Activated effector memory CD4-positive, alpha-beta T cell treated with anti-CD3 and anti-CD28 coated beads, Interleukin-2, amount 50 U/mL, for 16 hours (primary cell): ENCODE data around the gene NINJ1.

Experiments used
- DNase-seq: peaks from one replicate; pipeline ENCODE4 v3.0.0-alpha.2; 2020

Gene NINJ1

DNA sequence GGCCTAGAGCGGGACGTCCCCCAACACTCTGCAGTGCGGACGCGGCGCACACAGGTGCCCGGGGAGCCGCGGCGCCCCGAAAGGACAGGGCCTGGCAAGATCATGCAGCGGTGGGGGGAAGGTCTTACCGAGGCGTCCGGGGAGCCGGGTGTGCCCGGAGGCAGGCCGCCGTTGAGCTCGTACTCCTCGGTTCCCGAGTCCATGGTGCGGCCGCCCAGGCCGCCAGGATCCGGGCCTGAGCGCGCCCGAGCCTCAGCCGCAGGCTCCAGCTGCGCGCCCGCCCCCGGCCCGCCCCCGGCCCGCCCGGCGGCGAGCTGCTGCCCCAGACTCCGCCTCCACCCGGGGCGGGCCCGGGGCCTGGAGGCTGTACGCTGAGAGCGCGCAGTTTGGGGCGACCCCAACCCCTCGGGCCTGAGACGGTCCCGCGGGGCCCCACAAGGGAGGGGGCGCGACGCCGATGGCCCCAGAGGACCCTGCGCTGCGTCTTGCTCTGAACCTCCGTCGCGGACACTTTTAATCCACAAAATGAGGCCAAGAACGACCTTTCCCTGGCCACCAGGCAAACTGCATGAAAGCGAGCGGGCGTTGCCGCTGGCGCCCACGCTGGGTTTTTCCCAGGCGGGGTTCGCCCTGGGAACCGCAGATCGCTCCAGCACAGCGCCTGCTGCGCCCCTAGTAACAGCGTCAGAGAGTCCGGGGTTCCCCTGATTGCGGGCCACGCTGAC, at the start of gene NINJ1:
Gene NINJ1, minus strand, starts transcription at position 237 of the 725 bp plus-strand sequence. Its CDS starts 34 bp downstream, at position 203.
- DNase-seq = peak; percentile 96

DNA sequence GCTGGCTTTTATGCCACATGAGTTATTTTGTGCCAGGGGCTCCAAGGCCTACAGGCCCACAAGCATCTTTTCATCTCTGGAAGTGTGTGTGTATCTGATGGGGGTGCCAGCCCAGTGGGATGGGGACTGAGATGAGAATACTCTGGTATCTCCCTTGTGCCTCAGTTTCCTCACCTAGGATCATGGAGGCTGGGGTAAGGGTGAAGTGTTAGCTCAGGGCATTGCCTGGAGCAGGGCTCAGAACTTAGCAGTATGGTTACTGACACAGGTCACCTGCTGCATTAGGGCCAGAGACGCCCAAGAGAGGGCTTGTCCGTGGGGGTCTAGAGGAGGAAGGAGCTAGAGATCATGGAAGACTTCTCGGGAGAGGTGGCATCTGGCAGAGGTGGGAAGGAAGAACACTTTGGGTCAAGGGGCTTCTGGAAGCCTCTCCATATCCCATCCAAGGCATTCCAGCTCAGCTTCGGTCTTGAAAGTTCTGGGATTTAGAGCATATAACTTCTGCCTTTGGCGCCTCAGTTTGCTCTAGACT, 49.1 kb upstream of the NINJ1 start:
- no peak for DNase-seq

- DNase-seq = no peak
Observed at GRCh38 chr9:93182572-93182971, 48.5 kb upstream of the NINJ1 start.

GRCh38 chr9:93181672-93182435, 47.8 kb upstream of the NINJ1 start:
- no peak for DNase-seq

GRCh38 chr9:93180938-93181337, 46.9 kb upstream of the NINJ1 start:
- DNase-seq = no peak

DNA sequence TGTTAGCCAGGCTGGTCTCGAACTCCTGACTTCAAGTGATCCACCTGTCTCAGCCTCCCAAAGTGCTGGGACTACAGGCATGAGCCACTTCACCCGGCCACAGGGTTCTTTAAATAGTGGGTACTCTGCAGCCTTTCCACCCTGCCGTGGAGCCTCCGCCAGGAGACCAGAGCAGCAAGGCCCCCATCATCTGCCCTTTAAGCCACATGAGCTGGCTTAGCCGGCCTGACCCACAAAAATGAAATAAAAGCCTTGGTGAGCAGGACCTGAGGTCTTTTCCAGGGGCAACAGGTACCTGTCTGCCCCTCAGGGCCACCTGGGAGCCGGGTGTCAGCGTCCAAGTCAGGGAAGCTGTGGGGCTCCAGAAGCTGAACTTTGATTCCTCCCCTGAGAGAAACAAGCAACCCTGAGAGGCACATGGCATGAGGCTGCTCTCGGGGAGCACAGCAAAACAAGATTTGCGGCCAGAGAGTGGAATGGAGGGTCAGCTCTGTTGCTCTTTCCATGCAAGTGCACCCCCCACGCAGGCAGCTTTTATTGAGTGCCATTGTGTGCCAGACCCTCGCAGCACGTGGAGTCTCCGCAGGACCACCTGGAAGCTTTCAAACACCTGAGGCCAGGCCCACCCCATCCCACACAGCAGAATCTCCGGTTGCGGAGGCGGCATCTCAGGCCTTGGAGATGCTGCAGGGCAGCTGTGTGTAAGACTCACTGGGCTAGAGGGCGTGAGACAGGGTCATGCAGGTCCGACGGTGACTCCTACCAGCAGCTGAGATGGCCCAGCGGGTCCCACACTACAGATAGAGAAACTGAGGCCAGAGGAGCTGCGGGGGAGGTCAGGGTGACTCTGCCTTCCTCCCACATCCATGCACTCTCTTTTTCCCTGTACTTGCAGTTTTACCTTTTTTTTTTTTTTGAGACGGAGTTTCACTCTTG, 45.1 kb upstream of the NINJ1 start:
- DNase-seq = no peak

GRCh38 chr9:93177676-93178075, 43.6 kb upstream of the NINJ1 start:
- no peak for DNase-seq

GRCh38 chr9:93174976-93175375, 40.9 kb upstream of the NINJ1 start:
- no peak for DNase-seq

GRCh38 chr9:93173365-93174051, 39.5 kb upstream of the NINJ1 start:
- no peak for DNase-seq

GRCh38 chr9:93172666-93173364, 38.8 kb upstream of the NINJ1 start:
- DNase-seq = no peak

- no peak for DNase-seq
Observed at GRCh38 chr9:93171261-93171990, 37.4 kb upstream of the NINJ1 start.

- no peak for DNase-seq
Observed at GRCh38 chr9:93170571-93170970, 36.5 kb upstream of the NINJ1 start.

DNA sequence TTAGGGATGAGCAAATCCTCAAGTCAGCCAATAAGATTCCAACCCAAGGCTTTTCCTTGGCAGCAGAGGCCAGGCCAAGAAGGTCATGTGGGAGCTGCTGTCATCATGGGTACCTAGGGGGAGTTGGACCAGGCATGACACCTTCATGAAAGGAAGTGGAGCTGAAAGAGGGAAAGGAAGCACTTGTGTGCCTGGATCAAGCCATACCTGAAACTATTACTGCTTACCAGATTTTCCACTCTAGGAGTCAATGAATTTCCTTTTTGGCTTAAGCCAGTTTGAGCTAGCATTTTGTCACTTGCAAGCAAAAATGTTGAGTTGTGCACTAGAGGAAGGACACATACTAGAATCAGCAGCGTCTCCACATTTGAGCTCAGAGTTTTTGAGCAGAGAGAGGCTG, 35.4 kb upstream of the NINJ1 start:
- DNase-seq = no peak

GRCh38 chr9:93168581-93168980, 34.5 kb upstream of the NINJ1 start:
- no peak for DNase-seq

- DNase-seq = no peak
Observed at GRCh38 chr9:93167838-93168237, 33.8 kb upstream of the NINJ1 start.

DNA sequence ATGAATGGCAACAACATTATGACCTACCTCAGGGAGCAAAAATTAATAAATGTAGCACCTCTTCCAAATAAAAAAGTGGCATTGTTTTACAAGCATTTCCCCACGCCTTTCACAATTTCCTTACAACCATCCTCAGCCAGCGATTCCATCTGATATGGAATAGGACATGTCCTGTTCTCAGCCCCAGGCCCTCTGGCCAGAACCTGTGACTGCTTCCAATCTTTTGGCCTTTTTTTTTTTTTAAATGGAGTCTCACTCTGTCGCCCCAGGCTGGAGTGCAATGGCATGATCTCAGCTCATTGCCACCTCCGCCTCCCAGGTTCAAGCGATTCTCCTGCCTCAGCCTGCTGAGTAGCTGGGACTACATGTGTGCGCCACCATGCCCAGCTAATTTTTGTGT, 33.1 kb upstream of the NINJ1 start:
- DNase-seq = no peak

- DNase-seq = no peak
Observed at GRCh38 chr9:93166699-93167098, 32.6 kb upstream of the NINJ1 start.

DNA sequence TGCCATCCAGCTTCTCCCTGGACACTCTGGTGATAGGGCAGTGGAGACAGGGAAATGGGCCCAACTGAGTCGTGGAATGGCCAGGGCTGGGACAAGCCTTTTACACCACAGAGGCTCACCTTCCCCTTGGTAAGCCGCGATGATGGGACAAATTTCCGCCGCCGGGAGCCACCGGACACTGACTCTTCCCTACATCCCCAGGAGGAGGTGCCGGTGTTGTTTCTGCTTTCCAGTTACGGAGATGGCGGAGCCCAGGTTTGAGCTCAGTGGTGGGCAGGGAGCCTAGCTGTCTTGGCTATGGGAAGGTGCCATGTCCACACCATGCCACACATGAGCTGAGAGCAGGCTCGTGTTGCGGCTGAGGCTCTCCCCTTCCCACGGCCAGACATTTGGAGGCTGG, 30.0 kb upstream of the NINJ1 start:
- DNase-seq = no peak

- no peak for DNase-seq
Observed at GRCh38 chr9:93161786-93162562, 27.9 kb upstream of the NINJ1 start.
